GM18498 (cell line): ENCODE results near the gene HPSE2.
"Not testable (repeated sequence)": the region's sequence is repeated elsewhere in the genome, so short reads cannot be mapped to it uniquely, and the experiment has no call there.

Experiments
- ATAC-seq: cut with Tn5 transposase; IDR thresholded peaks from one replicate; pipeline ENCODE4 v1.9.1; 2021; ENCODE audit warnings: mild to moderate bottlenecking, moderate library complexity; ENCODE audit not compliant: unreplicated experiment

HPSE2 gene

DNA sequence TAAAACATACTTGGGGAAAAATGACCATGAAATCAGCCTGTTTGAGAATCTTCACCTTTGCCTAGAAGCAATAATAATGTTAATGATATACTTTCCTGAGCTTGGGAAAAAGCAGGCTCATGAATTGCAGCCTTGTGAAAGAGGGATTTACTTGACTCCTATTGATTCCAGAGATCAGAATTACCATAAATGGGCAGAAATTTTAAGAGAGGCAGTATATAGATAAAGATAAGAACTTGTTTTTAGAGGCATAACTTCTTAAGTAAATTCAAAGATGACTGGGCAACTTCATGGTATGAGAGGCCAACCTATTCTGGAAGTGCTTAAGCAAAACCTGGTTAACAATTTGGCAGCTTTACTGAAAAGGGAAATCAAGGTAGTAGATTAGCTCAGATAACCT, 225.4 kb downstream of the HPSE2 start:
- no peak for ATAC-seq

- no peak for ATAC-seq
Measured at GRCh38 chr10:99008054-99008453, 227.6 kb downstream of the HPSE2 start.

DNA sequence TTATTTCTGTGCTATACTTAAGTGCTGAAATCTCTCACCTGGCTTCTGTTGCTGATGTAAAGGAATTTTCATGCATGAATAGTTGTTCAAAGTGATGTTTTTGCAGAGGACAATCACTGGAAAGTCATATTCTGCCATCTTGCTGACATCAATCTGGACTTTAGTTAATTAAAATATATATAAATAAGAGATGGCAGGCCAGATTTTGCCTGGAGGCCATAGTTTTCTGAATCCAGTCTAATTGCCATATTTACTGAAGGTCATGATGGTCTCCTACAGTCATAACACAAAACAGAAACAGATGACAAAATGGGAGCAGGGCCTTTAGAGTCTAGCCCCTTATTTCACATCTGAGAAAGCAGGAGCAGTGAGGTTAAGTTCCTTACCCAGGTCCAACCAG, 228.2 kb downstream of the HPSE2 start:
- no peak for ATAC-seq

GRCh38 chr10:99005254-99005653, 230.4 kb downstream of the HPSE2 start:
- no peak for ATAC-seq

DNA sequence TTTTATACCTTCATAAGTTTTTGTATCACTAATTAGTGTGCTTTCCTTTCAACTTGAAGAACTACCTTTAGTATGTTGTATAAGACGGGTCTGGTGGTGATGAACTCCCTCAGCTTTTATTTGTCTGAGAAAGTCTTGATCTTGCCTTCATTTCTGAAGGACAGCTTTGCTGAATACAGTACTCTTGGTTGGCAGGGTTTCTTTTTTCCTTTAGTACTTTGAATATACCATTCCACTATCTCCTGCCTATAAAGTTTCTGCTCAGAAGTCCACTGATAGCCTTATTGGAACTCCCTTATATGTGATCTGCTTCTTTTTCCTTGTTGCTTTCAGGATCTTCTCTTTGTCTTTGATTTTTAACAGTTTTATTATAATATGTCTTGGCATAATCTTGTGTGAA, 230.9 kb downstream of the HPSE2 start:
- no peak for ATAC-seq

DNA sequence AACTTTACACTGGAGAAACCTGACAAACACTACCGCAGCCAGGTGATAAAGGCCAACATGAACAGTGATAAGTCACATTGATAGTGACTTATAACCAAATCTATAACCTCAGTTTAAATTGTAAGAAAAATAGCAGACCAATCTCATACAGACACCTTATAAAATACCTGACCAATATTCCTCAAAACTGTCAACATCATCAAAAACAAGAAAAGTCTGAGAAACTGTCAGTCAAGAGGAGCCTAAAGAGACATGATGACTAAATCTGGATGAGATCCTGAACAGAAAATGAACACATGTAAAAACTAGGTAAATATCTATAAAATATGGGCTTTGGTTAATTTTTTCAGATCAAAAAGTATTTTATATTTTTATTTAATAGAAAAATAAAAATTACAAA, 233.3 kb downstream of the HPSE2 start:
- no peak for ATAC-seq

GRCh38 chr10:98997596-98997995, 238.1 kb downstream of the HPSE2 start:
- no peak for ATAC-seq

DNA sequence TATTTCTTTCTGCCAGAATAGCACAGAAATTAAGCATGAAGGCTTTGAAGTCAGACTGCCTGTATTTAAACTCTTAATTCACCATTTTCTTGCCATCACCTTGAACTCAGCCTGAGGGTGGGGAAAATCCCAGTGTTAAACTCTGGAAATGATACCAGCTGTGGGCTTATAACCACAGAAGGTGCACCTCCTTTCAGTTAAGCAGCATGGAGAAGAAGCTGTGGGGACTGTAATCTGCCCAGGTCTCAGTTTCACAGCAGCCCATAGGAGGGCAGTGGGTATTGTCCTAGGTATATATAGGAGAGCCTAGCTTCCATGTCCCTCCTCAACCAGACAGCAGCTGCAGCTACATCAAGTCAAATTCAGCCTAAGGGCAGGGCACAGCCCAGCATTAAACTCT, 241.6 kb downstream of the HPSE2 start:
- no peak for ATAC-seq

DNA sequence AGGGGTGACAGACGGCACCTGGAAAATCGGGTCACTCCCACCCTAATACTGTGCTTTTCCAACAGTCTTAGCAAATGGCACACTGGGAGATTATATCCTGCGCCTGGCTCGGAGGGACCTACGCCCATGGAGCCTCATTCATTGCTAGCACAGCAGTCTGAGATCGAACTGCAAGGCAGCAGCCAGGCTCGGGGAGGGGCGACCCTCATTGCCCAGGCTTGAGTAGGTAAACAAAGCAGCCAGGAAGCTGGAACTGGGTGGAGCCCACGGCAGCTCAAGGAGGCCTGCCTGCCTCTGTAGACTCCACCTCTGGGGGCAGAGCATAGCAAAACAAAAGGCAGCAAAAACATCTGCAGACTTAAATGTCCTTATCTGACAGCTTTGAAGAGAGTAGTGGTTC, 251.9 kb downstream of the HPSE2 start:
- ATAC-seq: not testable (repeated sequence)

DNA sequence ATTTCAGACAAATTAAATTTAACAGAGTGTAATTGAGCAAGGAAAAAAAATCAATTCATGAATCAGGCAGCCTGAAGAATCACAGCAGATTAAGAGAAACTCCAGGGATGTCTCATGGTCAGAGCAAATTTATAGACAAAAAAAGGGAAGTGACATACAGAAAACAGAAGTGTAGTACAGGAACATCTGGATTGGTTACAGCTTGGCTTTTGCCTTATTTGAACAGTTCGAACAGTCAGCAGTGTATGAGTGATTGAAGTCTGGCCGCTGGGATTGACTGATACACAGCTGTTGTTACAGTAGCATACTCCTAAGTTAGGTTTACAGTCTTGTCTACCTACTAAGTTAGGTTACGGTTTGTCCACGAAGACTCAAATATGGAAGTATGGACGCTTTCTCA, 255.3 kb downstream of the HPSE2 start:
- ATAC-seq: no peak

GRCh38 chr10:98971464-98971863, 264.2 kb downstream of the HPSE2 start:
- ATAC-seq: no peak

GRCh38 chr10:98967601-98968000, 268.1 kb downstream of the HPSE2 start:
- ATAC-seq: no peak

DNA sequence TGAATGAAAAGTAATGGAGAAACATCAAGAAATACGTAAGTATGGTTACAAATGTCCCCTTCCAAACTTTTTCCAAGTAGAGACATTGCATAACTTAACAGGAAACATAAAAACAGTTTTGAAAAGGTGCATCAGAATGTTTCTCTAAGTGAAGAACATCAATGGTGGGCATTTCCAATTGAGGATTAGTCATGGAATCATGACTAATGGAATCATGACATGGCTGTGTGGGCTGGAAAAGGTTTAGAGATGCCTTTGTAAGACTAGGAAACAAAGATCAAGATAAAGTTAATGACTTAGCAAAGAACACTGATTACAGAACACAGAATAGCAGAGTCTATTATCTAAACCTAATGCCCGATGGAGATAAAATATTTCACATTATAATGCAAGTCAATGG, 272.0 kb downstream of the HPSE2 start:
- ATAC-seq: no peak

DNA sequence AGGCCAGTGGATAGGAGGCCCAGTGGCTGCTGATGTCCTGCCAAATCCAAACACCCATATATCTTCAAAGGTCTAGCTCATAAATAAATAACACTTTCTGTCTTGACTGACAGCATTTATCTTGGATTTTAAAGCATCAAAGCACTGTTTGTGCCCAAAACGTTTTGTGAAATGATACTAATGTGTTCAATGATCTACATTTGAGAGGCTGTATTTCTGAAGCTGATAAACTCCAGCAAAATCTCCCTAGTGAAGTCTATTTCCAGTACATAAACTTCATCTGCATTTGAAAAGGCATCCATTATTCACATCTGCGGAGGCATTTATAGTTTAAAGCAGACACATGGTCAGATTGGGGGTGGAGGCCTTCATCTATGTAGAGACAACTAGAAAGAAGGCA, 276.3 kb downstream of the HPSE2 start:
- no peak for ATAC-seq

DNA sequence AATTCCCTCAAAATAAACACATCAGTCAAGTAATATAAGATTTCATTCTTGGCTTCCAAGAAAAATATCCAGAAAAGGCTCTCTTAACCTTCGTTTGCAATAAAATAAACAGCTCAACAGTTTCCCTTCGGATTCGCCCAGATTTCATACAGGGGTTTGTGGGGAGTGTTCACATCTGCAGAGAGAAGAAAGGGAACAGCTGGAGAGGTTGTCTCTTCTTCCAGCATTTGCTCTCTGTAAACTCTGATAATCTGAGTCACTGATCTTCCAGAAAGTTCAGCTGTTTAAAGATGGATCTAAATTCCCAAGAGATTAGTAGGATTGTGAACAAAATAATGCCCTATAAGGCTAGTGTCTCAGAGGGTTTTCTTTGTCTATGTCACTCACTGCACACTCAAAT, 277.9 kb downstream of the HPSE2 start:
- no peak for ATAC-seq

DNA sequence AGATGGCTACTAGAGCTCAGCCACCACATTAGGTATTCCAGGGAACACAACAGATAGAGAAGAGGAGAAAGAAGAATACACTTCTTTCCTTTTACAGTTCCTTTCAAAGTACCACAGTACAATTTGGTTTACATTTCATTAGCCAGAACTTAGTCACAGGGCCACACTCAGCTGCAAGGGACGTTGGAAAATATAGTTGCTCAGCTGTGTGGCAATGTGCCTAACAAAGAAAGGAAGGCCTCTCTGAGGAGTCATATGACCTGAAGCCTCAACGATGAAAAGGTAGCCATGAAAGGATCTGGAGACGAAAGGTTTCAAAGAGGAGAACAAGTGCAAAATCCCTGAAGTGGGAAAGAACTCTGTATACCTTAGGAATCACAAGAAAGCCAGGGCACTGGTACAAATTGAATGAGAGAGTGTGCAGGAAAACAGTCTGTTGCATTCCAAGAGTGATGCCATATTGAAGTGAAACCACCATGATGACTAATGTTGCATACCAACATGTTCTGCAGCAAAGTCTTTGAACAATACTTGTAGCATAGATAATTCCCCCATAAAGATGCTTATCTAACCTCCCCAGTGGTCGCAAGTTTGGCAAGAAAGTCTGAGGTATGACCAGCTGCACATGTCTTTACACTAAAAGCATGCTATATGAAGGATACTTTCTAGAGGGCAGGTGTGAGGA, 278.9 kb downstream of the HPSE2 start:
- no peak for ATAC-seq

DNA sequence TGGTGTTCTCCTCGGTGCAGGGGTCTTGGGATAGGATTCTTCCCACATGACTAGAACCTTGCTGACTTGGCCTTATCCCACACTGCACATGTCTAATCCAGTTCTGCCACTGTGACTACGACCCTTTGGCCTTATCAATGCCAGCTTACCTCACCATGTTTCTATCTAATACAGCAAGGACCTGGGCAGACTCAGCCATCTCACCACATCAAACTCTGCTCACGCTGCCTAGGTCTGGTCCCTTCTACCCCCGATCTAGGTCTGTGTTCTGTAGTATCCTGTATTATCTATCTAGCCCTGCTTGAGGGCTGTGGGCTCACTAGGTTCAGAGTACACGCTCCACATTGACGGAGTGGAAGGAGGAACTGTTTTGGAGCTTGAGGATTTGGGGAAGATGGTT, 282.4 kb downstream of the HPSE2 start:
- ATAC-seq: no peak

- no peak for ATAC-seq
Measured at GRCh38 chr10:98951269-98952000, 284.2 kb downstream of the HPSE2 start.

- no peak for ATAC-seq
Measured at GRCh38 chr10:98950106-98950505, 285.5 kb downstream of the HPSE2 start.

GRCh38 chr10:98949306-98949705, 286.3 kb downstream of the HPSE2 start:
- no peak for ATAC-seq

DNA sequence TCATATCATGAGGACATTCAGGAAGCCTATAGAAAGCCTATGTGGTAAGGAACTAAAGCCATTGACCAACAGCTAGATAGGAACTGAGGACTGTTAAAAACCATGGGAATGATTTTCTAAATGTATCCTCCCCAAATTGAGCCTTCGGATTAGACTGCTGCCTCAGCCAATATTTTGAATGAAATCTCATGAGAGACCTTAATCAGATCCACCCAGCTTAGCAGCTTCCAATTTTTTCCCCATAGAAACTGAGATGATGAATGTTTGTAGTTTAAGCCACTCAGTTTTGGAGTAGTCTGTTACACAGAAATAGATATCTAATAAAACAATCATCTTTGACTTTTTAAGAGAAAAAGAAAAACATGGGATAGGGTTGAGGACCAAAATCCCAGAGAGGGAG, 292.0 kb downstream of the HPSE2 start:
- ATAC-seq: no peak

DNA sequence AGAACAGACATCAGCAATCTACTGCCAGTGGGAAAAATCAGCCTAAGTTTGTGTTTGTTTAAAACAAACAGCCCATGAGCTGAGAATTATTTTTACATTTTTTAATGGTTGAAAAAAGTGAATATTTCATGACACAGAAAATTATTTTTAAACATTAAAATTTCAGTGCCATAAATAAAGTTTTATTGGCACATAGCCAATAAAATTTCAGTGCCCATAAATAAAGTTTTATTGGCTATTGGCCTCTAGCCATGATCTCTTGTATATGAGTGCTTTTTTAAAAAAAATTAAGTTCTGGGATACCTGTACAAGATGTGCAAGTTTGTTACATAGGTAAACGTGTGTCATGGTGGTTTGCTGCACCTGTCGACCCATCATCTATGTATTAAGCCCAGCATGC, 305.9 kb downstream of the HPSE2 start:
- ATAC-seq: no peak

DNA sequence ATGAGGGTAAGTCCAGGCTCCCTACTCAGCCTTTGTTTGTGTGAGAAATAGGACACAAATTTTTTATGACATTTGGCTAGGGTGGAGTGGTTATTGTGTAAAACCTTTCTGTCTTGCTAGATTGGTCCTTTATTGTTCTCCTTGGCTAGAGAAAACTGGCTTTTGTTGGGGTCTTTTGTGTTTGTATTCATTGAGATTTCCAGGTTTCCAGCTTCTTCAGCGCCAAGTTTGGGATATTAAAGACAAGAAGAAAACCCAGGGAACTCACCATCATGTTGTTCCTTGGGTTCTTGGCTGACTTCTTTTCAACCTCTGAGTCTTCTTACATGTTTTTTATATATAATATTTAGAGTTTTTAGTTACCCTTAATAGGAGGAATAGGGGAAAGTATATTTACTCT, 310.0 kb downstream of the HPSE2 start:
- ATAC-seq: no peak
